Testis (tissue), 2 donors: Measurements from ENCODE around the gene WDR53.

Experiments
- POLR2A ChIP-seq: fragments of 450-650 bp; IDR thresholded peaks from one replicate; pipeline ENCODE4 v1.6.1; 2017; ENCODE audit warnings: antibody characterized with exemption, mild to moderate bottlenecking, moderate library complexity
- TF ChIP-seq, protein P1 (sequence below), 3 experiments: fragments of 450-650 bp in 2 of 3; fragments of 200-600 bp in 1 of 3; sonication (generic) in 1 of 3; IDR thresholded peaks; one replicate each; pipeline ENCODE4 v1.5.1; 2016 to 2019; ENCODE audit warnings: antibody characterized with exemption in 3 of 3, mild to moderate bottlenecking in 2 of 3, moderate library complexity in 1 of 3

DNA sequence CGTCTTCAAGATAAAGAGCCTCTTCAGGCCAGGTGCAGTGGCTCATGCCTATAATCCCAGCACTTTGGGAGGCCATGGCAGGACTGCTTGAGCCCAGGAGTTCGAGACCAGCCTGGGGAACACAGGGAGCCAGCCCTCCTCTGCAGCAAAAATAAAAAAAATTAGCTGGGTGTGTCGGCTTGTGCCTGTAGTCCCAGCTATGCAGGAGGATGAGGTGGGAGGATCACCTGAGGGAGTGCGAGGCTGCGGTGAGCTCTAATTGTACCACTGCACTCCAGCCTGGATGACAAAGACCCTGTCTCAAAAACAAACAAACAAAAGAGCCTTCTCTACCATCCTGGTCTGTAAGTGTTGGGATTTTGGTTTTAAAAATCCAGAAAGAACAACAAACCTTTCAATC lies 11.1 kb downstream of the WDR53 start:
- TF ChIP-seq, protein P1, sequence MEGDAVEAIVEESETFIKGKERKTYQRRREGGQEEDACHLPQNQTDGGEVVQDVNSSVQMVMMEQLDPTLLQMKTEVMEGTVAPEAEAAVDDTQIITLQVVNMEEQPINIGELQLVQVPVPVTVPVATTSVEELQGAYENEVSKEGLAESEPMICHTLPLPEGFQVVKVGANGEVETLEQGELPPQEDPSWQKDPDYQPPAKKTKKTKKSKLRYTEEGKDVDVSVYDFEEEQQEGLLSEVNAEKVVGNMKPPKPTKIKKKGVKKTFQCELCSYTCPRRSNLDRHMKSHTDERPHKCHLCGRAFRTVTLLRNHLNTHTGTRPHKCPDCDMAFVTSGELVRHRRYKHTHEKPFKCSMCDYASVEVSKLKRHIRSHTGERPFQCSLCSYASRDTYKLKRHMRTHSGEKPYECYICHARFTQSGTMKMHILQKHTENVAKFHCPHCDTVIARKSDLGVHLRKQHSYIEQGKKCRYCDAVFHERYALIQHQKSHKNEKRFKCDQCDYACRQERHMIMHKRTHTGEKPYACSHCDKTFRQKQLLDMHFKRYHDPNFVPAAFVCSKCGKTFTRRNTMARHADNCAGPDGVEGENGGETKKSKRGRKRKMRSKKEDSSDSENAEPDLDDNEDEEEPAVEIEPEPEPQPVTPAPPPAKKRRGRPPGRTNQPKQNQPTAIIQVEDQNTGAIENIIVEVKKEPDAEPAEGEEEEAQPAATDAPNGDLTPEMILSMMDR (IDR thresholded peaks at IDR 0.05), result no peak
- no peak for TF ChIP-seq POLR2A
